ENCODE measurements around the gene RASGRF1. TPM values are rescaled to one million over a fixed set of nuclear protein-coding genes. Genes with fewer than 3 reads are reported as not detected.

Gene RASGRF1
- total RNA-seq, 1 experiment from 2014 or later, result not detected

GRCh38 chr15:79007066-79007465 is 83.5 kb downstream of the RASGRF1 start:
- Histone ChIP-seq H3K27me3 (ENCODE audit: low read length) (no peaks in the 10 kb centered on the region), H3K36me3 (ENCODE audit: low read depth, low read length) (no peaks in the 10 kb centered on the region), H3K27ac (ENCODE audit: low read length) (no peak overlapping the region), H3K9me3 (ENCODE audit: low read length) (no peaks in the 10 kb centered on the region), H4K20me1 (ENCODE audit: low read length) (no peaks in the 10 kb centered on the region), H3K9me2 (replicated peaks; ENCODE audit: low read length) (no peaks in the 10 kb centered on the region), H3F3A (ENCODE audit: low read length, unreplicated experiment) (no peaks in the 10 kb centered on the region), H3K4me1 (ENCODE audit: insufficient read depth, low read length) (peaks cover 6% of the 10 kb centered on the region), H2AFZ (ENCODE audit: low read length) (no peak overlapping the region), H3K4me3 (ENCODE audit: low read length) (no peak overlapping the region), H3K79me2 (ENCODE audit: low read length) (no peaks in the 10 kb centered on the region), H3K9ac (ENCODE audit: low read length) (no peak overlapping the region), H3K4me2 (ENCODE audit: low read length) (no peak overlapping the region)
- intact Hi-C loops (cut with micrococcal nuclease), result no loop called here
- ChIA-PET POLR2A (ENCODE audit: unreplicated experiment) (no interaction called here), CTCF (no interaction called here)
- no TSS peak for BruUV-seq (replicated peaks)
- TF ChIP-seq CTCF (conservative IDR thresholded peaks at IDR 0.05; ENCODE audit: low read depth, low read length) (peak; percentile 56), EZH2phosphoT487 (IDR thresholded peaks at IDR 0.05; ENCODE audit: borderline replicate concordance, low read length) (no peak)
- peak; percentile 32 for DNase-seq
- ATAC-seq, result no peak

- no peaks in the 10 kb centered on the region for H3K27me3 ChIP-seq (ENCODE audit: low read length)
- no peak for DNase-seq
- H3K36me3 ChIP-seq (ENCODE audit: low read depth, low read length), result no peaks in the 10 kb centered on the region
- intact Hi-C loops (cut with micrococcal nuclease), result no loop called here
- no peaks in the 10 kb centered on the region for H3F3A ChIP-seq (ENCODE audit: low read length, unreplicated experiment)
- no peaks in the 10 kb centered on the region for H4K20me1 ChIP-seq (ENCODE audit: low read length)
- TF ChIP-seq CTCF (conservative IDR thresholded peaks at IDR 0.05; ENCODE audit: low read depth, low read length), result no peak
- no peaks in the 10 kb centered on the region for H3K9me3 ChIP-seq (ENCODE audit: low read length)
- ChIA-PET CTCF (no interaction called here), POLR2A (ENCODE audit: unreplicated experiment) (no interaction called here)
- no peak for ATAC-seq
- no peaks in the 10 kb centered on the region for H3K79me2 ChIP-seq (ENCODE audit: low read length)
- BruUV-seq (replicated peaks), result no TSS peak
- H3K9ac ChIP-seq (ENCODE audit: low read length), result no peak overlapping the region
- no peak overlapping the region for H3K4me2 ChIP-seq (ENCODE audit: low read length)
- H3K9me2 ChIP-seq (replicated peaks; ENCODE audit: low read length), result no peaks in the 10 kb centered on the region
- peaks cover 6% of the 10 kb centered on the region for H3K4me1 ChIP-seq (ENCODE audit: insufficient read depth, low read length)
- no peak overlapping the region for H3K27ac ChIP-seq (ENCODE audit: low read length)
- H3K4me3 ChIP-seq (ENCODE audit: low read length), result no peak overlapping the region
- no peak overlapping the region for H2AFZ ChIP-seq (ENCODE audit: low read length)
Measured at GRCh38 chr15:79006071-79006470, 84.5 kb downstream of the RASGRF1 start.

GRCh38 chr15:79004336-79004735 is 86.2 kb downstream of the RASGRF1 start:
- no peaks in the 10 kb centered on the region for H3K9me2 ChIP-seq (replicated peaks; ENCODE audit: low read length)
- no peak; the same call in 1 of the 2 replicates for ATAC-seq
- H3F3A ChIP-seq (ENCODE audit: low read length, unreplicated experiment), result no peaks in the 10 kb centered on the region
- no peaks in the 10 kb centered on the region for H3K27me3 ChIP-seq (ENCODE audit: low read length)
- H3K9me3 ChIP-seq (ENCODE audit: low read length), result no peaks in the 10 kb centered on the region
- no peaks in the 10 kb centered on the region for H4K20me1 ChIP-seq (ENCODE audit: low read length)
- H3K4me2 ChIP-seq (ENCODE audit: low read length), result no peak overlapping the region
- H3K4me1 ChIP-seq (ENCODE audit: insufficient read depth, low read length), result peaks cover 6% of the 10 kb centered on the region
- TF ChIP-seq EZH2phosphoT487 (IDR thresholded peaks at IDR 0.05; ENCODE audit: borderline replicate concordance, low read length) (no peak), CTCF (conservative IDR thresholded peaks at IDR 0.05; ENCODE audit: low read depth, low read length) (no peak), EZH2 (IDR thresholded peaks at IDR 0.05; ENCODE audit: low read length, unreplicated experiment) (no peak)
- H3K79me2 ChIP-seq (ENCODE audit: low read length), result no peaks in the 10 kb centered on the region
- ChIA-PET POLR2A (ENCODE audit: unreplicated experiment) (interaction anchor here (0.6 kb wide), 1 partner anchor 162 kb away, joined by 5 read pairs; no protein-coding TSS in a partner anchor), CTCF (no interaction called here)
- intact Hi-C loops (cut with micrococcal nuclease), result no loop called here
- no peaks in the 10 kb centered on the region for H3K36me3 ChIP-seq (ENCODE audit: low read depth, low read length)
- DNase-seq, result peak; percentile 47
- BruUV-seq (replicated peaks), result no TSS peak
- no peak overlapping the region for H2AFZ ChIP-seq (ENCODE audit: low read length)
- H3K27ac ChIP-seq (ENCODE audit: low read length), result no peak overlapping the region
- H3K9ac ChIP-seq (ENCODE audit: low read length), result no peak overlapping the region
- no peak overlapping the region for H3K4me3 ChIP-seq (ENCODE audit: low read length)
